ENCODE results near the gene ST6GALNAC6. TPM values are rescaled to one million over a fixed set of nuclear protein-coding genes. Genes with fewer than 3 reads are reported as not detected.
"Not testable (repeated sequence)": the region's sequence is repeated elsewhere in the genome, so short reads cannot be mapped to it uniquely, and the experiment has no call there.

The ST6GALNAC6 gene
- total RNA-seq, 2 experiments from 2014 or later: 44.5 to 45.1 TPM

- H3K4me3 Mint-ChIP-seq: peak overlapping the region; percentile 43
- DNase-seq: no peak
Observed at GRCh38 chr9:127878001-127878651, 21.3 kb downstream of the ST6GALNAC6 start.

DNA sequence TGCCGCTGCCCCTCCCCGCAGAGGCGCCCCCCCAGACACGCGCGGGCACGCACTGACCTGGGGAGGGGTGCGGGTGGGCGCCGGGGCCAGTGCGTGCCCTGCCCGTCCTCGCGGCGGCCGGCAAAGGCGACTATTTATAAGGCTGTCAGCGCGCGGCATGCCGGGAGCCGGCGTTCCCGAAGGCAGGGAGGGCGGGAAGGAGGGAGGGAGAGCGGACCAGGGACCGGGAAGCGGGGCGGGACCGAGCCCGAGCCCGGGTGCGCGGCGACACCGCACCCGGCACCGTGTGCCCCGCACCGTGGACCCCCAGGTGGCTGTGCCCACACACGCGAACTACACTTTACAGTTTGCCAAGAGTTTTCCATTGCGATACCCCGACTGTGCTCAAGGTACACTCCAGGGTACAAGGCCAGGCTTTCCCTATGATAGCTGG is 21.8 kb downstream of the ST6GALNAC6 start, which contains the start of gene AK1:
TSS of gene AK1 (minus strand) at position 110 of the 433 bp plus-strand sequence. CDS start 3,058 bp downstream, outside the sequence.
- DNase-seq: no peak
- Mint-ChIP-seq H3K36me3 (peaks cover 2% of the 10 kb centered on the region), H3K4me3 (peak within 1 kb of the TSS; percentile 48), H3K27ac (peak within 1 kb of the TSS; percentile 54), H3K27me3 (peaks cover 8% of the 10 kb centered on the region), H3K9me3 (no peaks in the 10 kb centered on the region), H3K4me1 (peaks cover 9% of the 10 kb centered on the region)

More at GRCh38 chr9:127878001-127878651, 21.3 kb downstream of the ST6GALNAC6 start:
- Mint-ChIP-seq H3K4me1 (peaks cover 9% of the 10 kb centered on the region), H3K36me3 (peaks cover 2% of the 10 kb centered on the region), H3K9me3 (no peaks in the 10 kb centered on the region), H3K27me3 (peaks cover 8% of the 10 kb centered on the region), H3K27ac (peak overlapping the region; percentile 54)

- peaks cover 2% of the 10 kb centered on the region for H3K36me3 Mint-ChIP-seq
- no peak overlapping the region for H3K27ac Mint-ChIP-seq
- H3K27me3 Mint-ChIP-seq: peaks cover 8% of the 10 kb centered on the region
- peak overlapping the region; percentile 48 for H3K4me3 Mint-ChIP-seq
- DNase-seq: no peak
- peaks cover 7% of the 10 kb centered on the region for H3K4me1 Mint-ChIP-seq
- H3K9me3 Mint-ChIP-seq: no peaks in the 10 kb centered on the region
Observed at GRCh38 chr9:127876764-127877562, 22.4 kb downstream of the ST6GALNAC6 start.

DNA sequence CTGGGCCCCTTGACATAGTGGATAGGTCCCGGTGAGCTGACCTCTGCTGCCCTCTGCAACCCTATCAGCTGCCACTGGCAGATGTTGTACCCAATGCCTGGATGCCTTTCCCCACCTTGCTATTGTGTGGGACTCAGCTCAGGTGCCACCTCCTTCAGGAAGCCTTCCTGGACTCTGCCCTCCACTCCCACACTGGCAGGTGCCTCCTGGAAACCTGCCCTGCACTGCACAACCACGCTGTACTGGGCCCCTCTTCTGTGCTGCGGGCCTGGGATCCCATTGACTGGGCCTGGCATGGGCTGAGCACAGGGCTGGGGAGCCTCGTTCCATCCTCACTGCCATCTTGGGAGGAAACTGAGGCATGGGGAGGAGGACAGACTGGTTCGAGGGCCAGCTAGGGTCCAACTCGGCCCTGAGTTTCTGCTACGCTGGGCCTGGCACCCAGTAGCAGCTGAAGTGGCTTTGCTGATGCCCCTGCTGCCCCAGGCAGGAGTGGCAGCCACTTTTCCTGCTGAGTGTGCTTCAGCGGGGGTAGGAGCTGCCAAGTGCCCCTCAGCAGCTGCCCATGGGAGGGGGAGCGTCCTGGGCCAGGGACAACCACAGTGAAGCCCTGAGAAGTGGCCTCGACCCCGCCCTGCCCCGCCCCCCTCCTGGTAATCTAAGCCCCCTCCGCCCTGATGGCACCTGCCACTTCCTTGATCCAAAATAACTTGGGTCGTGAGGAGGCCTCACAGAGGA is 23.2 kb downstream of the ST6GALNAC6 start:
- Mint-ChIP-seq H3K27me3 (peaks cover 8% of the 10 kb centered on the region), H3K9me3 (no peaks in the 10 kb centered on the region), H3K4me3 (no peak overlapping the region), H3K4me1 (peaks cover 7% of the 10 kb centered on the region), H3K27ac (no peak overlapping the region), H3K36me3 (peaks cover 2% of the 10 kb centered on the region)
- DNase-seq: no peak

DNA sequence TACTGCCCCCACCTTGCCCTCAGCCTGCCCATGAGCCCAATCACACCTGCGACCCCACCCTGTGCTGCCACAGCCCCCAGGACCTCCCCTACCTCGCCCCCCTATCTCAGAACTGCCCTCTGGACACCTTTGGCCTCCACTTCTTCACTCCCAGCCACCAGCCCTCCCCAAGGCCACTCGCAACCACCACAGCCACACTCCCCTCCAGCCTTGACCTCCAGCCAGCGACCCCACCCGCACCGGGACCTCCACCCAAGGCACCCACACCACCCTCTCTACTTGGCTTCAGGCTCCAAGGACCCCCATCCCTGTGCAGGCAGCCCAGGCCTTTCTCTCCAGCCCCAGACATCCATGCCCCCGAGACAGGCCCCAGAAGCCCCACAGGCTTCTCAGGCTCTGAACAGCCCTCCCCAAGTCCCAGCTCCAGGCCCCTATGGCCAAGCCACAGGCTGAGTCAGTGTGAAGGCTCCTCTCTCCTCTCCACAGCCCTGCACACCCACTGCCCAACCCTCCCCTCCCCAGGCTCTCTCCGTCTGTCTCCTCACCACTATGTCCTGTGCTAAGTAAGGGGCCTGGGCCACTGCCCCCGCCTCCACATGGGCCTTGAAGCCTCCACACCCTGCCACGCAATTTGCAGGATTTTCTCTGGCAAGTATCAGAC is 24.0 kb downstream of the ST6GALNAC6 start:
- peak overlapping the region; percentile 45 for H3K27ac Mint-ChIP-seq
- H3K4me1 Mint-ChIP-seq: peaks cover 7% of the 10 kb centered on the region
- no peak for DNase-seq
- H3K9me3 Mint-ChIP-seq: no peaks in the 10 kb centered on the region
- H3K36me3 Mint-ChIP-seq: peaks cover 2% of the 10 kb centered on the region
- H3K27me3 Mint-ChIP-seq: peaks cover 8% of the 10 kb centered on the region
- no peak overlapping the region for H3K4me3 Mint-ChIP-seq

DNA sequence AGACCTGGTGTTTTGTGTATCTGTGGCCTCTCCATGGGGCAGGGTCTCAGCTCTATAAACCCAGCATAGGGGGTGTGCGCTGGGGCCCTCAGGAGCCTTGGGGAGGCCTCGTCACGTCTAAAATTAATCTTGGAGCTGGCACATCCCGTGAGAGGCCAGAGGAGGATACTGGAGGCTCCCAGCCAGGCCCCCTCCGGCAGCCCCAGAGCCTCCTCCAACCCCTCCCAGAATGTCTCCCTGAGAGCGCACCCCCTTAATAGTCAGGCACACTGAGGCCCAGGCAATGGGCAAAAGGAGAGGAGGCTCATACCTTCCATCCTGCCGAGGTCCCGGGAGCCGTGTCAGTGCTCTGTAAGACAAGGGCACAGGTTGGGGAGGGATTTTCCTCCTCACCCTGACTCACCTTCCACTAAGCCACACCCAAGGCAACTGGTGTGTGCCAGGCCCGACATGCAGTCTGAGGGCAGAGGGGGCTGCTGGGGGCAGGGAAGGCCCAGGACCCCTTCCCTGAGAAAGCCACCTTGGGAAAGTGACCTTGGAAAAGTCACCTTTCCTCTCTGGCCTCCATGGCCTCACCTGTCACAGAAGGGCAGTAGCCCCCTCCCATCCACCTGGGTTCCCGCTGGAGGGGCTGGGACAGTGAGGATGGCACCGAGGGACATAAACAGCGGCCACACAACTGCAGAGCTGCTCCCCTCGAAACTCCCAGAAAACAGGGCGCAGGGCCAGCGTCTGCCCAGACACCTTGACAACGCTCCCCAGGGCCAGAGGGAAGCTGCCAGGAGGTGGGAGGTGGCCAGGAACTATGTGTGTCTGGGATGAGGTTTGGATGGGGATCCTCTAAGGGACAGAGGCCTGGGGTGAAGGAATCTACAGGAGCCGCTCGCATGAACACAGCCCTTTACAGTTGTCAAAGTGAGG is 24.8 kb downstream of the ST6GALNAC6 start:
- Mint-ChIP-seq H3K4me3 (no peak overlapping the region), H3K36me3 (peaks cover 2% of the 10 kb centered on the region)

GRCh38 chr9:127873886-127874285 is 25.5 kb downstream of the ST6GALNAC6 start:
- no peaks in the 10 kb centered on the region for H3K36me3 Mint-ChIP-seq
- H3K9me3 Mint-ChIP-seq: no peaks in the 10 kb centered on the region
- H3K27ac Mint-ChIP-seq: no peak overlapping the region
- H3K4me3 Mint-ChIP-seq: no peak overlapping the region
- peaks cover 8% of the 10 kb centered on the region for H3K27me3 Mint-ChIP-seq
- no peak for DNase-seq
- H3K4me1 Mint-ChIP-seq: peaks cover 6% of the 10 kb centered on the region

More for the DNA sequence above, 24.8 kb downstream of the ST6GALNAC6 start:
- peak overlapping the region; percentile 45 for H3K27ac Mint-ChIP-seq
- peaks cover 8% of the 10 kb centered on the region for H3K27me3 Mint-ChIP-seq
- peaks cover 7% of the 10 kb centered on the region for H3K4me1 Mint-ChIP-seq
- DNase-seq: no peak
- H3K9me3 Mint-ChIP-seq: no peaks in the 10 kb centered on the region

- Mint-ChIP-seq H3K4me1 (peaks cover 6% of the 10 kb centered on the region), H3K36me3 (no peaks in the 10 kb centered on the region), H3K27ac (no peak overlapping the region), H3K9me3 (no peaks in the 10 kb centered on the region), H3K27me3 (peaks cover 6% of the 10 kb centered on the region), H3K4me3 (no peak overlapping the region)
- no peak for DNase-seq
Observed at GRCh38 chr9:127873223-127873691, 26.1 kb downstream of the ST6GALNAC6 start.

DNA sequence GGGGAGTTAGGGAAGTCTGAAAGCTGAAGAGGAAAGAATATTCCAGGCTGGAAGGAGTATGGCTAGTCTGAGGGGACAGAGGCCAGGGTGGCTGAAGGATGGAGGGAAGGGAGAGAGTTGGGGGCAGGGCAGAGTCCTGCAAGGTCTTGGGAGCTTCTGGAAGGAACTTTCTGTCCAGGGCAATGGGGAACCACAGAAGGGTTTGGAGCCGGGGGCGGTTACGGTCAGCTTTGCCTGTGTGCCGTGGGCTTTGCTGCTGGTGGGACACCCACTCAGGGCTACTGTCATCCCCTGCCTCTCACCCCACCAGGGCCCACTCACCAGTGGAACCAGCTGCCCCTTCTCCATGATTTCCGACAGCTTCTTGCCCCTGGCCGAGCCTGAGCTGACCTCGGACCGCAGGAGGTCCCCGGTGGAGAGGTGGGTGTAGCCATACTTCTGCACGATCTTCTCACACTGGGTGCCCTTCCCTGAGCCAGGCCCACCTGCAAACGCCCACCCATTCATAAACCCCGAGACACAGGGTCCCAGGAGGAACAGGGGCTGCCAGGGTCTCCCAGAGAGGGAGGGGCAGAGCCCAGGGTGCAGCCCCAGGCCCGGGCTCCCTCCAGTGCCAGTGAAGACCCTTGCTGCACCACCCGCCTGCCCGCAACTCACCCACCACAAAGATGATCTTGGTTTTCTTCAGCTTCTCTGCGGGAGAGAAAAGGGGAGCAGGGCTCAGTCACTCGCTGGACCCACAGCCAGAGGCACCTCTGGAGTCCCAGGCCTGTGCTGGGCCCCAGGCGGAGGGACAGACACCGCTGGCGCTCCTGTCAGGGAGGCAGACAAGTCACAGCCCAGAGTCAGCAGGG is 26.8 kb downstream of the ST6GALNAC6 start:
- Mint-ChIP-seq H3K27ac (no peak overlapping the region), H3K27me3 (no peaks in the 10 kb centered on the region), H3K4me1 (peaks cover 3% of the 10 kb centered on the region), H3K9me3 (no peaks in the 10 kb centered on the region), H3K36me3 (no peaks in the 10 kb centered on the region), H3K4me3 (no peak overlapping the region)
- no peak for DNase-seq

DNA sequence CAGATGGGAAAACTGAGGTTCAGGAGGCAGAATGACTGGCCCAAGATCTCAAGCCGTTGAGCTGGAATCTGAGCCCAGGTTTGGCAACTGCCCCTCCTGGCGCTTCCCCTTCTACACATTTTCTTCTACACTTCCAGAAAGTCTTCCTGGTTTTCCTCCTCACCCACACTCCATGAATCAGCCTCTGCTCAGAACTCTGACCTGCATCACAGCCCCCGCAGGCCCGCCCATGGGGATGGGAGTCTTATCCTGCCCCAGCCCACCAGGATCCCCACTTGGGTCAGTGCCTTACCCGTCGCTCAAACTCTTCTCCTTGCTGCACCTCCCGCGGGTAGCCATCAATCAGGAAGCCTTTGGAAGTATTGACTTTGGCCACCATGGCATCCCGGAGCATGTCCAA is 27.9 kb downstream of the ST6GALNAC6 start:
- Mint-ChIP-seq H3K9me3 (no peaks in the 10 kb centered on the region), H3K4me3 (no peak overlapping the region), H3K36me3 (no peaks in the 10 kb centered on the region), H3K27me3 (no peaks in the 10 kb centered on the region), H3K4me1 (no peaks in the 10 kb centered on the region), H3K27ac (no peak overlapping the region)
- no peak for DNase-seq

DNA sequence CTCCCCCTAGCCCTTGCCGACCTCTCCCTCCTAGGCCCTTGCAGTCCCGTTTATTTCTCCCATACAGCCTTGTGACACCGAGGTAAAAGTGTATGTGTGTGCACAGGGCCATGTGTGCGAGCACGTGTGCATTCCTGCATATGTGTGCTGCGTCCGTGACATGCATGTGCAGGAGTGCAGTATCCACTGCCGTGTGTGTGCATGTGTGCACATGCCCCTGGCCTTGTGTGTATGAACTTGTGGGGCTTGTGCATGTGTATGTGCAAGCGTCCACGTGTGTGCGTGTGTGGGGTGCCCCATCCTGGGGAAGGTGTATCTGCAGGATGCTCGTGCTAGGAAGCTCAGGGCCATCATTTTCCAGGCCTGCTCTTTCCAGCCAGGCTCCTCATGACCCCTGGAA is 28.5 kb downstream of the ST6GALNAC6 start:
- no peaks in the 10 kb centered on the region for H3K27me3 Mint-ChIP-seq
- no peaks in the 10 kb centered on the region for H3K9me3 Mint-ChIP-seq
- peaks cover 1% of the 10 kb centered on the region for H3K4me1 Mint-ChIP-seq
- H3K4me3 Mint-ChIP-seq: no peak overlapping the region
- no peak overlapping the region for H3K27ac Mint-ChIP-seq
- no peaks in the 10 kb centered on the region for H3K36me3 Mint-ChIP-seq
- no peak for DNase-seq

GRCh38 chr9:127870153-127870491 is 29.3 kb downstream of the ST6GALNAC6 start:
- H3K27me3 Mint-ChIP-seq, H3K4me1 Mint-ChIP-seq, H3K9me3 Mint-ChIP-seq, H3K36me3 Mint-ChIP-seq, H3K27ac Mint-ChIP-seq, DNase-seq, H3K4me3 Mint-ChIP-seq: not testable (repeated sequence)
